ENCODE results near the gene SLC7A1.

SLC7A1 gene

GRCh38 chr13:29511106-29511796 is 84.2 kb downstream of the SLC7A1 start:
- DNase-seq (ENCODE audit: low spot score), result no peak

GRCh38 chr13:29510651-29511084 is 84.8 kb downstream of the SLC7A1 start:
- no peak for DNase-seq (ENCODE audit: low spot score)

- DNase-seq (ENCODE audit: low spot score), result no peak
Observed at GRCh38 chr13:29509999-29510589, 85.4 kb downstream of the SLC7A1 start.

- no peak for DNase-seq (ENCODE audit: low spot score)
Observed at GRCh38 chr13:29508876-29509252, 86.6 kb downstream of the SLC7A1 start.

- DNase-seq (ENCODE audit: low spot score), result peak; percentile 93
Observed at GRCh38 chr13:29508130-29508875, 87.2 kb downstream of the SLC7A1 start.

- DNase-seq (ENCODE audit: low spot score), result peak; percentile 60
Observed at GRCh38 chr13:29507356-29507755, 88.1 kb downstream of the SLC7A1 start.

- DNase-seq (ENCODE audit: low spot score), result no peak
Observed at GRCh38 chr13:29505950-29506349, 89.5 kb downstream of the SLC7A1 start.

GRCh38 chr13:29505511-29505910 is 90.0 kb downstream of the SLC7A1 start:
- no peak for DNase-seq (ENCODE audit: low spot score)

GRCh38 chr13:29504691-29505090 is 90.8 kb downstream of the SLC7A1 start:
- DNase-seq (ENCODE audit: low spot score), result no peak

GRCh38 chr13:29503041-29503837 is 92.2 kb downstream of the SLC7A1 start:
- DNase-seq (ENCODE audit: low spot score), result no peak

- DNase-seq (ENCODE audit: low spot score), result no peak
Observed at GRCh38 chr13:29502391-29503008, 93.0 kb downstream of the SLC7A1 start.

GRCh38 chr13:29501674-29502073 is 93.8 kb downstream of the SLC7A1 start:
- no peak for DNase-seq (ENCODE audit: low spot score)

- no peak for DNase-seq (ENCODE audit: low spot score)
Observed at GRCh38 chr13:29500386-29500785, 95.1 kb downstream of the SLC7A1 start.

GRCh38 chr13:29499506-29500165 is 95.9 kb downstream of the SLC7A1 start:
- DNase-seq (ENCODE audit: low spot score), result no peak

- no peak for DNase-seq (ENCODE audit: low spot score)
Observed at GRCh38 chr13:29498426-29499040, 97.0 kb downstream of the SLC7A1 start.

- DNase-seq (ENCODE audit: low spot score), result peak; percentile 44
Observed at GRCh38 chr13:29497137-29497654, 98.3 kb downstream of the SLC7A1 start.

- no peak for DNase-seq (ENCODE audit: low spot score)
Observed at GRCh38 chr13:29496241-29496712, 99.2 kb downstream of the SLC7A1 start.

GRCh38 chr13:29494520-29494919 is 101.0 kb downstream of the SLC7A1 start:
- no peak for DNase-seq (ENCODE audit: low spot score)

GRCh38 chr13:29493796-29494195 is 101.7 kb downstream of the SLC7A1 start:
- no peak for DNase-seq (ENCODE audit: low spot score)

- no peak for DNase-seq (ENCODE audit: low spot score)
Observed at GRCh38 chr13:29491248-29491647, 104.2 kb downstream of the SLC7A1 start.

Measured in SK-N-DZ (cell line).